H9 (cell line): ENCODE results near the gene EPB41L4A. TPM values are rescaled to one million over a fixed set of nuclear protein-coding genes. Genes with fewer than 3 reads are reported as not detected.

ENCODE experiments used
- DNase-seq: peaks from one replicate; pipeline ENCODE4 v3.0.0-alpha.2; 2017
- H2AFZ ChIP-seq: one replicate; pipeline ENCODE4 v1.6.1; 2013; ENCODE audit warnings: mild to moderate bottlenecking, low read length, control low read depth, moderate library complexity
- H2AK5ac ChIP-seq: 2 replicates; pipeline ENCODE4 v1.6.1; 2013; ENCODE audit warnings: low read length, control low read depth, mixed read lengths; ENCODE audit not compliant: insufficient read length
- H2BK120ac ChIP-seq: one replicate; pipeline ENCODE4 v1.6.1; 2013; ENCODE audit warnings: low read depth, mild to moderate bottlenecking, low read length, control low read depth, inconsistent platforms; ENCODE audit not compliant: poor library complexity, severe bottlenecking
- H2BK12ac ChIP-seq: 2 replicates; pipeline ENCODE4 v1.6.1; 2013; ENCODE audit warnings: low read length, control low read depth, mixed read lengths, low read depth; ENCODE audit not compliant: insufficient read length
- H2BK15ac ChIP-seq: 2 replicates; pipeline ENCODE4 v1.6.1; 2013; ENCODE audit warnings: low read depth, low read length, control low read depth
- H2BK20ac ChIP-seq: one replicate; pipeline ENCODE4 v1.6.1; 2013; ENCODE audit warnings: low read depth, mild to moderate bottlenecking, low read length, control low read depth, inconsistent platforms; ENCODE audit not compliant: poor library complexity, severe bottlenecking
- H2BK5ac ChIP-seq: 2 replicates; pipeline ENCODE4 v1.6.1; 2013; ENCODE audit warnings: low read length, control low read depth, mixed read lengths; ENCODE audit not compliant: insufficient read length
- H3K14ac ChIP-seq: 2 replicates; pipeline ENCODE4 v1.6.1; 2013; ENCODE audit warnings: low read length, control low read depth; ENCODE audit not compliant: insufficient read depth
- H3K18ac ChIP-seq: 2 replicates; pipeline ENCODE4 v1.6.1; 2013; ENCODE audit warnings: low read depth, mild to moderate bottlenecking, mixed read lengths, low read length, control low read depth; ENCODE audit not compliant: insufficient read length
- H3K23ac ChIP-seq: 2 replicates; pipeline ENCODE4 v1.6.1; 2013; ENCODE audit warnings: low read length, control low read depth, mixed read lengths, low read depth; ENCODE audit not compliant: insufficient read length
- H3K23me2 ChIP-seq: 2 replicates; pipeline ENCODE4 v1.6.1; 2013; ENCODE audit warnings: low read depth, mild to moderate bottlenecking, mixed read lengths, low read length, control low read depth; ENCODE audit not compliant: insufficient read length, poor library complexity, severe bottlenecking
- H3K27ac ChIP-seq: 2 replicates; pipeline ENCODE4 v1.5.1; 2013; ENCODE audit warnings: low read length, control low read depth, mixed read lengths, low read depth; ENCODE audit not compliant: insufficient read length
- H3K27me3 ChIP-seq: 2 replicates; pipeline ENCODE4 v1.6.1; 2013; ENCODE audit warnings: low read length, control low read depth, inconsistent platforms; ENCODE audit not compliant: insufficient read depth
- H3K4ac ChIP-seq: 2 replicates; pipeline ENCODE4 v1.6.1; 2013; ENCODE audit warnings: low read depth, mild to moderate bottlenecking, control low read depth, inconsistent platforms, low read length, moderate library complexity
- H3K4me1 ChIP-seq: 2 replicates; pipeline ENCODE4 v1.6.1; 2013; ENCODE audit warnings: low read length, control low read depth, inconsistent platforms; ENCODE audit not compliant: insufficient read depth
- H3K4me2 ChIP-seq: 2 replicates; pipeline ENCODE4 v1.6.1; 2013; ENCODE audit warnings: low read length, control low read depth, mixed read lengths; ENCODE audit not compliant: insufficient read length, insufficient read depth
- H3K56ac ChIP-seq: 2 replicates; pipeline ENCODE4 v1.6.1; 2013; ENCODE audit warnings: low read depth, mild to moderate bottlenecking, mixed read lengths, low read length, control low read depth; ENCODE audit not compliant: insufficient read length
- H3K79me1 ChIP-seq: 2 replicates; pipeline ENCODE4 v1.6.1; 2013; ENCODE audit warnings: low read depth, mild to moderate bottlenecking, moderate library complexity, low read length, control low read depth, inconsistent platforms; ENCODE audit not compliant: insufficient read depth, poor library complexity, severe bottlenecking
- H3K79me2 ChIP-seq: 2 replicates; pipeline ENCODE4 v1.6.1; 2013; ENCODE audit warnings: low read length, control low read depth, inconsistent platforms; ENCODE audit not compliant: insufficient read depth
- H3K9ac ChIP-seq: 2 replicates; pipeline ENCODE4 v1.6.1; 2013; ENCODE audit warnings: low read length, control low read depth, mixed read lengths; ENCODE audit not compliant: insufficient read length; ENCODE audit errors: extremely low read depth
- H3K9me3 ChIP-seq: one replicate; pipeline ENCODE4 v1.6.1; 2013; ENCODE audit warnings: low read depth, low read length, inconsistent platforms; ENCODE audit not compliant: control insufficient read depth
- H3T11ph ChIP-seq: one replicate; pipeline ENCODE4 v1.6.1; 2013; ENCODE audit warnings: mild to moderate bottlenecking, low read length, control low read depth, inconsistent platforms
- H4K20me1 ChIP-seq: one replicate; pipeline ENCODE4 v1.6.1; 2013; ENCODE audit not compliant: control insufficient read depth, insufficient read length, insufficient read depth
- H4K5ac ChIP-seq: 2 replicates; pipeline ENCODE4 v1.6.1; 2013; ENCODE audit warnings: low read depth, mild to moderate bottlenecking, mixed read lengths, low read length, control low read depth; ENCODE audit not compliant: insufficient read length
- H4K8ac ChIP-seq: replicated peaks from 2 replicates; pipeline ENCODE4 v1.6.1; 2013; ENCODE audit warnings: low read length, control low read depth, mixed read lengths, low read depth; ENCODE audit not compliant: insufficient read length
- H4K91ac ChIP-seq: 2 replicates; pipeline ENCODE4 v1.6.1; 2013; ENCODE audit warnings: low read depth, mild to moderate bottlenecking, moderate library complexity, mixed read lengths, low read length, control low read depth; ENCODE audit not compliant: insufficient read length
- H3K27ac Mint-ChIP-seq, 3 experiments: 2 replicates in 2 of 3; 3 replicates in 1 of 3; pipeline ENCODE4 v1.8.0; 2020 to 2021; ENCODE audit warnings: mixed read lengths in 3 of 3, mild to moderate bottlenecking in 1 of 3, moderate library complexity in 1 of 3
- H3K27me3 Mint-ChIP-seq: 2 replicates; pipeline ENCODE4 v1.8.0; 2021; ENCODE audit warnings: low read depth, mild to moderate bottlenecking, moderate library complexity, mixed read lengths
- H3K36me3 Mint-ChIP-seq, 3 experiments: 2 replicates in 2 of 3; 3 replicates in 1 of 3; pipeline ENCODE4 v1.8.0; 2020 to 2021; ENCODE audit warnings: low read depth in 3 of 3, mixed read lengths in 3 of 3; ENCODE audit not compliant: insufficient read depth in 1 of 3
- H3K4me1 Mint-ChIP-seq, 2 experiments: 2 replicates each; pipeline ENCODE4 v1.8.0; 2020; ENCODE audit warnings: mixed read lengths in 2 of 2
- H3K4me3 Mint-ChIP-seq, 2 experiments: 2 replicates in 1 of 2; 3 replicates in 1 of 2; pipeline ENCODE4 v1.8.0; 2020 to 2021; ENCODE audit warnings: mild to moderate bottlenecking in 2 of 2, mixed read lengths in 2 of 2, moderate library complexity in 1 of 2
- H3K9me3 Mint-ChIP-seq, 2 experiments: 2 replicates in 1 of 2; 3 replicates in 1 of 2; pipeline ENCODE4 v1.8.0; 2020; ENCODE audit warnings: mild to moderate bottlenecking in 2 of 2, mixed read lengths in 2 of 2, moderate library complexity in 1 of 2
- WGBS: extraction: QIAGEN DNeasy Blood & Tissue Kit; methylation state at CpG from one replicate; pipeline ENCODE4 v1.1.7; 2013; ENCODE audit warnings: missing lambda C conversion rate, low lambda C conversion rate, mixed read lengths; ENCODE audit not compliant: insufficient read length; ENCODE audit errors: extremely low coverage; 5-methylcytosine and 5-hydroxymethylcytosine counted together
- total RNA-seq: library from RNA; stranded (reverse); gene quantifications from 2 replicates; pipeline ENCODE4 v1.2.1, GENCODE V29; 2021
- TF ChIP-seq, protein P1 (sequence below): fragments of 200-600 bp; sonication (generic); conservative IDR thresholded peaks from 3 replicates; pipeline ENCODE4 v1.8.0; 2021; ENCODE audit warnings: antibody characterized with exemption, mild to moderate bottlenecking

EPB41L4A gene
- total RNA-seq, 1 experiment from 2014 or later = 4.9 TPM

DNA sequence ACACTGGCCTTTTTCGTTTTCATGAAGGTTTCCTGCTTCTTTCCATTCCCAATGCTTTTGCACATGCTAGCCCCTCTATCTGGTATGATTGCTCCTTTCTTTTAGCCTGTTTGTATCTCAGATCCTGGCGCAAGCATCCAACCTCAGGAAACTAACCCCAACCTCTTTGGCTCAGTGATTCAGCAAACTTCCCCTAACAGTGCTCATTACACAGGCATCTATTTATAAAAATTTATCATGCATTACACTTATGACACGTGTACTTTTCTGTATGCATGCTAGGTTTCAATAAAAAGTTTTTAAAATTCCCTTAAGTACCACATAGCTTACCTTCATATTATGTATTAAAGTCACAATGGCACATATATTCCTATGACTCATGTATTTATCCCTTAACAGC is 218.9 kb downstream of the EPB41L4A start:
- no peaks in the 10 kb centered on the region for H4K20me1 ChIP-seq
- H3K18ac ChIP-seq = no peak overlapping the region
- no peak overlapping the region for H2BK120ac ChIP-seq
- H2BK5ac ChIP-seq = no peak overlapping the region
- H3K14ac ChIP-seq = no peak overlapping the region
- no peaks in the 10 kb centered on the region for H3K23me2 ChIP-seq
- H2BK12ac ChIP-seq = no peak overlapping the region
- Mint-ChIP-seq H3K36me3 (no peaks in the 10 kb centered on the region), H3K27ac (peak overlapping the region in 1 of 3 experiments; percentile 5; a peak in 1 of 7 replicates), H3K4me3 (no peak overlapping the region), H3K4me1 (peaks cover 11 to 15% of the 10 kb centered on the region in 2 experiments), H3K9me3 (no peaks in the 10 kb centered on the region), H3K27me3 (no peaks in the 10 kb centered on the region)
- no peaks in the 10 kb centered on the region for H3K79me1 ChIP-seq
- no peak overlapping the region for H2AK5ac ChIP-seq
- no CpG with 5 or more reads among the region's 3 CpGs for WGBS
- no peak overlapping the region for H2AFZ ChIP-seq
- H3K79me2 ChIP-seq = no peaks in the 10 kb centered on the region
- no peak overlapping the region for H3K4me2 ChIP-seq
- H3T11ph ChIP-seq = no peak overlapping the region
- TF ChIP-seq, protein P1, sequence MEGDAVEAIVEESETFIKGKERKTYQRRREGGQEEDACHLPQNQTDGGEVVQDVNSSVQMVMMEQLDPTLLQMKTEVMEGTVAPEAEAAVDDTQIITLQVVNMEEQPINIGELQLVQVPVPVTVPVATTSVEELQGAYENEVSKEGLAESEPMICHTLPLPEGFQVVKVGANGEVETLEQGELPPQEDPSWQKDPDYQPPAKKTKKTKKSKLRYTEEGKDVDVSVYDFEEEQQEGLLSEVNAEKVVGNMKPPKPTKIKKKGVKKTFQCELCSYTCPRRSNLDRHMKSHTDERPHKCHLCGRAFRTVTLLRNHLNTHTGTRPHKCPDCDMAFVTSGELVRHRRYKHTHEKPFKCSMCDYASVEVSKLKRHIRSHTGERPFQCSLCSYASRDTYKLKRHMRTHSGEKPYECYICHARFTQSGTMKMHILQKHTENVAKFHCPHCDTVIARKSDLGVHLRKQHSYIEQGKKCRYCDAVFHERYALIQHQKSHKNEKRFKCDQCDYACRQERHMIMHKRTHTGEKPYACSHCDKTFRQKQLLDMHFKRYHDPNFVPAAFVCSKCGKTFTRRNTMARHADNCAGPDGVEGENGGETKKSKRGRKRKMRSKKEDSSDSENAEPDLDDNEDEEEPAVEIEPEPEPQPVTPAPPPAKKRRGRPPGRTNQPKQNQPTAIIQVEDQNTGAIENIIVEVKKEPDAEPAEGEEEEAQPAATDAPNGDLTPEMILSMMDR = no peak
- no peak overlapping the region for H4K5ac ChIP-seq
- H2BK20ac ChIP-seq = no peak overlapping the region
- no peak overlapping the region for H3K23ac ChIP-seq
- no peak for DNase-seq
- no peaks in the 10 kb centered on the region for H3K9me3 ChIP-seq
- peaks cover 3% of the 10 kb centered on the region; the same call in 1 of the 2 replicates for H3K4me1 ChIP-seq
- H2BK15ac ChIP-seq = no peak overlapping the region
- H4K8ac ChIP-seq = no peak overlapping the region
- no peak overlapping the region for H3K9ac ChIP-seq
- H3K27me3 ChIP-seq = no peaks in the 10 kb centered on the region
- H3K27ac ChIP-seq = no peak overlapping the region
- no peak overlapping the region for H3K56ac ChIP-seq
- no peak overlapping the region for H3K4ac ChIP-seq
- no peak overlapping the region for H4K91ac ChIP-seq
